ENCODE results near the gene HSD17B8.

The HSD17B8 gene

DNA sequence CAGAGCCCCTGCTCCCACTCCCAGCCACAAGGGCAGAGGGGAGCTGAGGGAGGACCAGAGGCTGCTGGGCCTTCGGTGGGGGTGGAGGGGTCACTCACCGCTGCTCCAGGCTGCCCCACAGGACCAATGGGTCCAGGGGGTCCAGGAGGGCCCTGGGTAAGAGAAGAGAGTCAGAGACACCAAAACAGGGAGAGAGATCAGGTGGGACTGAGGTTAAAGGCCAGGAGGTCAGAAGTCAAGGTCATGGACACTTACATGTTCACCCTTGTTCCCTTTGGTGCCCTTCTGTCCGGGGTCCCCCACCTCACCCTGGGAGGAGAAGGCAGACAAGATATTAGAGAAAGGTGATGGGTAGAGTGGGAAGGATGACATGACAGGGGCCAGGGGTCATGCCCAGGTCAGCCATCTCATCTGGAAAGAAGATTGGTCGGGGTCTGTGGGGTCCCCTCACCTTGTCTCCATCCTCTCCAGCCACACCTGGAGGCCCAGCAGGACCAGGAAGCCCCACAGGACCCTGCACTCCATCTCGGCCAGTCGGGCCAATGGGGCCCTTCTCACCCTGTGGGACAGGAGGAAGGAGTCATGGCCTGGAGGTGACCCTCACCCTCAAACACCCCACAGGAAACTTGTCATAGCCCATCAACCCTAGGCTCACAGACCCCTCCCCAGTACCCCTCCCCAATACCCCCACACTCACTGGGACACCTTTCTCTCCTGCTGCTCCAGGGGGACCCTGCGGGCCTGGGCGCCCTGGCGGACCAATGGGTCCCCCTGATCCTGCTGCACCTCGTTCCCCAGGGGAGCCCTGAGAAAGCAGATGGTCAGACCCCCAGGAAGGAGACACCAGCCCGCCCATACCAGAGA, 33.2 kb upstream of the HSD17B8 start:
- H3K4me3 ChIP-seq (ENCODE audit: low read depth, low read length), result no peak overlapping the region

- no peak overlapping the region for H3K4me3 ChIP-seq (ENCODE audit: low read depth, low read length)
Measured at GRCh38 chr6:33171880-33172687, 32.4 kb upstream of the HSD17B8 start.

DNA sequence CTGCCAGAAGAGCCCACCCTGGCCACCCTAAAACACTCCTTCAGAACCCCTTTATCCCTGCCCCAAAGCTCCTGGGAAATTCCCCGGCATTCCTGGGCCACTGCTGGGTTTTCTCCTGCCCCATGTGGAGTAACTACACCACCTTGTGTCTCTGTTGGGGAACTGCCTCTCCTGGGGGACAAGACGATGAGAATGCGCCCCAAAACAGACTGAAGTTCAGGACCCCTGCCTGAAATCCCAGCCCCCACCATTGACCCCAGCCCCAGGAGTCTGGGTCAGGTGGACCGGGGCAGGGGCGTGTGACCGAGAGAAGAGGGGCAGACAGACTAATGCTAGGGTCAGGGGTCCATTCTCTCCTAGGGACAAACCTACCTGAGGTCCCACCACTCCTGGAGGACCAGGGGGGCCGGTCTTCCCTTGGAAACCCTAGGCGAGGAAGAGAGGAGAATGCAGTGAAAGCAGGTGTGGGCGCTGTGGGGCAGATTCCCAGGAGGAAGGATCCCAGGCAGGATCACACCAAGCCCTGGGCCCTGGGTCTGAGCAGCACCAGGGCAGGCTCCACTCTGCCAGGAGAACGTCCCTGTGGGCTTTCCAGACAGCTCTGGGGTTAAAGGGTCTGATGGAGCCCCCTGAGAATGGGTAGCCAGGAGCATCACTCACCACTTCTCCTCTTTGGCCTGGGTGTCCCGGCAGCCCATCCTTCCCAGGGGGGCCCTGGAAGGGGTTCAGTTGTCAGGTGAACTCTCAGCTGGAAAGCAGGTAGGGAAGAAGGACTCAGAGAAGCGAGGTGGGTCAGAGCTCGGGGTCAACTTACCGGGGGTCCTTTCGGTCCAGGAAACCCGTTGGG, 31.5 kb upstream of the HSD17B8 start:
- no peak overlapping the region for H3K4me3 ChIP-seq (ENCODE audit: low read depth, low read length)

DNA sequence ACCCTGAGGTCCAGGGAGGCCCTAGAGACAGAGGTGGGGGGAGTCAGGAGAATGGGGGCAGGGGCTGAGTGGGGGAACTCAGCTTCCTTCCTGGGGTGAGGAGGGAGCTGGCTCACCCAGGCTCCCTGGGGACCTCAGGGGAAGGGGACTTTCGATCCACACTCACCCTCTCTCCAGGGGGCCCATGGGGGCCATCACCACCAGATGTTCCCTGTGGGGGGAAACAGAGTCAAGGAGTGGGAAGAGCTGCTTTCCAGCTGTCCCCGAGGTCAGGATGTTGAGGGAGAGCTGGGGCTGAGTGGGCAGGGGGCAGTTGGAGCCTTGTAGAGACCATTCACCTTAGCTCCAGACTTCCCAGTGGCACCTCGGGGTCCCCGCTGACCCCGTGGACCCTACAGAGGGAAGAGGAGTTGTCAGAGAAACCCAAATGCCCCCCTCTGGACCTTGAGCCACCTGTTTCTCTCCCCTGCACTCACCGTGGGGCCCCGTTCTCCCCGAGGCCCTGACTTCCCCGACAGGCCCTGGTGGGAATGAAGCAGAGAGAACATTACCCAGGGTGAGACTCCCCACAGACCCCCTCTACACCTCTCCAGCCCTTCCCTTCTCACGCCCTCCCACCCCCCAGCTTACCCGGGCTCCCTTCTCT, 30.8 kb upstream of the HSD17B8 start:
- no peak overlapping the region for H3K4me3 ChIP-seq (ENCODE audit: low read depth, low read length)

GRCh38 chr6:33174784-33175183, 29.7 kb upstream of the HSD17B8 start:
- H3K4me3 ChIP-seq (ENCODE audit: low read depth, low read length), result no peak overlapping the region

DNA sequence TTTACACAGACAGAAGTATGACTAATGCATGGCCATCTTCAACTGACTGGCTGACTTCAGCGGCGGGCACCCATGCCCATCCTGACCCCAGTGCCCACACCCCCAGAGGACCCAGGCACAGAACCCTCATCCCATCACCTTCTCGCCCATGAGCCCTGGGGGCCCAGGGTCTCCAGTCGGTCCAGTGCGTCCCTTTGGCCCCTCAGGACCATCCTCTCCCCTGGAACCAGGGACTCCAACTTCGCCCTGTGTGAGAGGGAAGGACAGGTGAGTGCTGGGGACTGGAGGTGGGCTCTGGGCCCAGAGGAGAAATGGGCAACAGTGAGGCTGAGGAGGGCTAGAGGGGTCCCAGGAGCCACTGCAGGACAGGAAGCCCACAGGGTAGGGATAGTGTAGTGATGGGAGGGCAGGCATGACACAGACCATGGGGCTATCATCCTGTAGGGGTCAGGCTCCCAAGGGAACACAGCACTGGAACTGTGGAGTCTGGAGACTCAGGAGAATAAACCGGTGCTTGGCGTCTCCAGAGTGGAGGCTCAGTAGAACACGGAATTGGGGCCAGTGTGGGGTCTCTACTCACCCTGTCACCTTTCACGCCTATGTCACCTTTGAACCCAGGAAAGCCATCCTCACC, 28.9 kb upstream of the HSD17B8 start:
- no peak overlapping the region for H3K4me3 ChIP-seq (ENCODE audit: low read depth, low read length)

DNA sequence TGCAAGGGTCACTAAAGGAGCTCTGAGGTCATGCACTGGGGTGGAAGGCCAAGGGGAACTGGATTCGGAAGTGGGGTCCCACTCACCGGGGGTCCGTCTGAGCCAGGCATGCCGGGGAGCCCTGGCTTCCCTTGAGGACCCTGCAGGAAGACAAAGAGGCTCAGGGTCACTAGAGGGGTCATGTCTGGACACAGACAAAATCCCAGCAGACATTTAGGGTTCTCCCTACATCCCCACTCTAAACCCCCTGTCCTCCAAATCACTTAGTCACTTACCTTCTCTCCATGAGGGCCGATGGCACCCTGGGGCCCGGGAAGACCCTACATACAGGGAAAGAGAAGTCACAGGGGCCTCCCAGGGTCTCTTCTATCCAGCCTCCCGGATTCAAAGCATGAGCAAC, 27.5 kb upstream of the HSD17B8 start:
- H3K4me3 ChIP-seq (ENCODE audit: low read depth, low read length), result no peak overlapping the region

- no peak overlapping the region for H3K4me3 ChIP-seq (ENCODE audit: low read depth, low read length)
Measured at GRCh38 chr6:33177552-33178446, 26.7 kb upstream of the HSD17B8 start.

DNA sequence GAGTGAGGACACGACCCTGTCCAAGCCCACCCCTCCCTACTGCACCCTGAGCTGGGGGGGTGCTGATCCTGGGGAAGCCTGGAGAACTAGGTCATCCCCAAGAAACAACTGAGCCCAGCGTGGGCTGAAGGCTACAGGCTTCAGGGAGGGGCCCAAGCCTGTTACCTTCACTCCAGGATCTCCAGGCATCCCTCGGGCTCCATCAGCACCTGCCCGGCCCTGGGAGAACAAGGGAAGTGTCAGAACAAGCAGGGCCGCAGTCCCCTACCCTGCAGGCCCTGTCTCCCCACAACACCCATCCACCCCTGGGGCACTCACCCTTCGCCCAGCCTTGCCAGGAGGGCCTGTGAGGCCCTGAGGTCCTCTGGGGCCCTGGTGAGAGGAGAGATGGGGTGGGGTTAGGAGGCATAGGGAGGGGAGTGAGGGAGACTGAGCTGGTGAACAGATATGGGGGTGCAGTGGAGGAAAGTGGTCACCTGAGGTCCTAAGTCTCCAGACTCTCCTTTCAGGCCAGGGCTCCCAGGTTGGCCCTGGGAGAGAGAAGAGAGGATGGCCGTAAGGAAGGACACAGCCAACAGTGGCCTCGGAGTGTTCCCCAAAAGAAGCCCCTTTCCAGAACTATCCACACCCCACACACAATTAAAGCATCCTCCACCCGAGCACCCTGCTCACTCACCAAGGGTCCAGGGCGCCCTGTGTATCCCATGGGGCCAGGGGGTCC, 25.5 kb upstream of the HSD17B8 start:
- H3K4me3 ChIP-seq (ENCODE audit: low read depth, low read length), result no peak overlapping the region

DNA sequence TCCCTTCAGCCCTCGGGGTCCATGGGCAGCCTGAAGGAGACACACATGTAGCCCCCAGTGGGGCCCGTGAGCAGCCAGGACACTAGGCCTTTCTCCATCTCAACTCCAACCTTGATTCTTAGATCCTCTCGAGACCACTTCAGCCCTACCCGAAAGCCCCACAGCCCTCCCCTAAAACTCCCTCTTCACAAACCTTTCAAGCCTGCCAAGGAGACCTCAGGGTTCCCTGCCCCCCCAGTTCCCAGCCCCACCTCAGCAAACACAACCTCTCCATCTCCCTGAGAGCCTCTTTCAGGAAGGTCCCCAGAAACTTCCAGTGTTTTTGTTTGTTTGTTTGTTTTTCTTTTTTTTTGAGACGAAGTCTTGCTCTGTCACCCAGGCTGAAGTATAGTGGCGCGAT, 23.3 kb upstream of the HSD17B8 start:
- no peak overlapping the region for H3K4me3 ChIP-seq (ENCODE audit: low read depth, low read length)

- no peak overlapping the region for H3K4me3 ChIP-seq (ENCODE audit: low read depth, low read length)
Measured at GRCh38 chr6:33183071-33183683, 21.3 kb upstream of the HSD17B8 start.

GRCh38 chr6:33185190-33185589, 19.3 kb upstream of the HSD17B8 start:
- no peak overlapping the region for H3K4me3 ChIP-seq (ENCODE audit: low read depth, low read length)

GRCh38 chr6:33185654-33186187, 18.7 kb upstream of the HSD17B8 start:
- H3K4me3 ChIP-seq (ENCODE audit: low read depth, low read length), result no peak overlapping the region

- H3K4me3 ChIP-seq (ENCODE audit: low read depth, low read length), result no peak overlapping the region
Measured at GRCh38 chr6:33187809-33188208, 16.6 kb upstream of the HSD17B8 start.

DNA sequence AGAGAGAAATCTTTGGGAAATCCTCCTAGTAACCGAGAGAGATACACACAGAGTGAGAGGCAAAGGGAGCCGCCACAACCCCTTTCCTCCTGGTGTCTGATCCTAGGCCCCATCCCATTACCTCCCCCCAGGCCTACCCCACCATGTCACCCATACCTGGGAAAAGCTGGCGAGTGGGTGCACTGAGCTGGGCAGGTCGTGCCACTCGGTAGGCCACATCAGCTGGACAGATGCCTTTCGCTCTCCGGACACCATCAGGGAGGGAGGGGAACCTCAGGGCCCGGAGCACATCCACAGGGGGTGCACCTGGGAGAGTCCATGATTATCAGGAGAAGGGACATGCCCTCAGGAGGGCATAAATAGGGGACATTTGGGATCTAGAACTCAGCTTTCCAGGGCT, 15.3 kb upstream of the HSD17B8 start:
- no peak overlapping the region for H3K4me3 ChIP-seq (ENCODE audit: low read depth, low read length)

DNA sequence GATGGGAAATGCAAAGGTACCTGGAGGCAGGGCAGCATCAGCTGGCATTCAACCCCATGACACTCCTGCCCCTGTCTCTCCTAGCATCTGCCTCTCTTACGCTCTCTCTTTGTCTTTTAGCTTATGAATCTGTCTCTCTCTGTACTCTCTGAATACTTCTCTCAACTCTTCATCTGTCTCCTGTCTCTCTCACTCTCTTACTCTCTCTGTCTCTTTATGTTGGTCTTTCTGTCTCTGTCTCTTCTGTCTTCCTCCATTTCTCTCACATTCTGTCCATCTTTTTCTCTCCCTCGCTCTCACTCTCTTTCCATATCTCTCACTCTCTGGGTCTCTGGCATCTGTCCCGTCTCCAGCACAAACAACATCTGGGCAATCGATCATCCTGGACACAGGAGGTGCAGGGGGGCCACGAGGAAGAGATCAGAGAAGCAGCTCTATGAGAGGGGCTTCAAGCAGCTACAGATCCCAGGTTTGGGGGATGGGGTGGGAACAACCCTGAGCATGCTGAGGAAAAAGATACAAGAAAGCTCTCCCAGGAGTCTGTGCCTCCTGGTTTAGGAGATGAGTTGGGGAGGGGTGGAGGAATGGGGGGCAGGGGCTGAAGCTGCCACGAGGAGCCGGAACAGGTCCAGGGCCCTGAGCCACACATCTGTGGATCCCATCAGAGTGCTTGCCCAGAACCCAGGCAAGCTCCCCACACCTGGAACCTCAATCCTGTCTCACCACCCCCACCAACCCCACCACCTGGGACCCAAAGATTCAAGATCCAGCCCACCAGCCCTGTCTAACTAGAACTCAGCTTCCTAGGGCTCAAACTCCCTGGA, 14.6 kb upstream of the HSD17B8 start:
- H3K4me3 ChIP-seq (ENCODE audit: low read depth, low read length), result no peak overlapping the region

GRCh38 chr6:33190504-33191107, 13.8 kb upstream of the HSD17B8 start:
- H3K4me3 ChIP-seq (ENCODE audit: low read depth, low read length), result no peak overlapping the region
